GM21447 (cell line): Measurements from ENCODE around the gene CFLAR.
"Not testable (repeated sequence)": the region's sequence is repeated elsewhere in the genome, so short reads cannot be mapped to it uniquely, and the experiment has no call there.

Experiments
- ATAC-seq: cut with Tn5 transposase; IDR thresholded peaks from one replicate; pipeline ENCODE4 v1.9.1; 2021; ENCODE audit not compliant: unreplicated experiment

The CFLAR gene

GRCh38 chr2:201174687-201175086 lies 58.7 kb downstream of the CFLAR start:
- ATAC-seq = no peak

- ATAC-seq = no peak
Observed at GRCh38 chr2:201176081-201176481, 60.1 kb downstream of the CFLAR start.

- ATAC-seq = no peak
Observed at GRCh38 chr2:201180010-201180409, 64.0 kb downstream of the CFLAR start.

- ATAC-seq = peak; percentile 84
Observed at GRCh38 chr2:201182650-201183364, 66.8 kb downstream of the CFLAR start, which contains the start of gene CASP10. CASP10 (plus strand) TSS chr2:201183141; CDS start chr2:201185778, 2,637 bp downstream.

GRCh38 chr2:201183365-201183727 lies 67.4 kb downstream of the CFLAR start:
- ATAC-seq = peak; percentile 11

- ATAC-seq = not testable (repeated sequence)
Observed at GRCh38 chr2:201183835-201184234, 67.9 kb downstream of the CFLAR start.

GRCh38 chr2:201184248-201184647 lies 68.3 kb downstream of the CFLAR start:
- ATAC-seq = not testable (repeated sequence)

GRCh38 chr2:201185863-201186262 lies 69.9 kb downstream of the CFLAR start:
- ATAC-seq = no peak

GRCh38 chr2:201186982-201187381 lies 71.0 kb downstream of the CFLAR start:
- no peak for ATAC-seq

GRCh38 chr2:201188449-201188848 lies 72.5 kb downstream of the CFLAR start:
- ATAC-seq = no peak

- ATAC-seq = peak; percentile 62
Observed at GRCh38 chr2:201191132-201191875, 75.3 kb downstream of the CFLAR start.

- ATAC-seq = peak; percentile 94
Observed at GRCh38 chr2:201194097-201194496, 78.1 kb downstream of the CFLAR start.

GRCh38 chr2:201195331-201195730 lies 79.4 kb downstream of the CFLAR start:
- ATAC-seq = no peak

GRCh38 chr2:201196003-201196402 lies 80.0 kb downstream of the CFLAR start:
- ATAC-seq = no peak

GRCh38 chr2:201196803-201197202 lies 80.8 kb downstream of the CFLAR start:
- ATAC-seq = no peak

GRCh38 chr2:201197781-201198180 lies 81.8 kb downstream of the CFLAR start:
- no peak for ATAC-seq

- ATAC-seq = no peak
Observed at GRCh38 chr2:201199847-201200246, 83.9 kb downstream of the CFLAR start.

GRCh38 chr2:201200345-201200744 lies 84.4 kb downstream of the CFLAR start:
- no peak for ATAC-seq

GRCh38 chr2:201201371-201201770 lies 85.4 kb downstream of the CFLAR start:
- ATAC-seq = no peak

GRCh38 chr2:201203916-201204654 lies 88.1 kb downstream of the CFLAR start:
- ATAC-seq = no peak

- ATAC-seq = peak; percentile 45
Observed at GRCh38 chr2:201204655-201205514, 88.9 kb downstream of the CFLAR start.
